RPMI7951 (cell line): ENCODE results near the gene FAM174C. TPM values are rescaled to one million over a fixed set of nuclear protein-coding genes. Genes with fewer than 3 reads are reported as not detected.

ENCODE experiments used
- DNase-seq: peaks from one replicate; pipeline ENCODE4 v3.0.0-alpha.2; 2012; ENCODE audit warnings: low read depth
- total RNA-seq: library from RNA; depleted of rRNA; stranded (reverse); fragments of >200 nt; shearing (Covaris generic); gene quantifications from 2 replicates; pipeline ENCODE4 v1.2.3, GENCODE V29; 2014

The FAM174C gene
- total RNA-seq, 1 experiment from 2014 or later: 57.6 TPM

- DNase-seq: no peak
Observed at GRCh38 chr19:1272423-1273262, 2.7 kb upstream of the FAM174C start.

GRCh38 chr19:1273263-1274041, 1.9 kb upstream of the FAM174C start:
- DNase-seq: no peak

- DNase-seq: no peak
Observed at GRCh38 chr19:1274081-1274851, 1.1 kb upstream of the FAM174C start.

- DNase-seq: no peak
Observed at GRCh38 chr19:1274852-1275259, 474 bp upstream of the FAM174C start.

- no peak for DNase-seq
Observed at GRCh38 chr19:1275976-1276627, 772 bp downstream of the FAM174C start.

DNA sequence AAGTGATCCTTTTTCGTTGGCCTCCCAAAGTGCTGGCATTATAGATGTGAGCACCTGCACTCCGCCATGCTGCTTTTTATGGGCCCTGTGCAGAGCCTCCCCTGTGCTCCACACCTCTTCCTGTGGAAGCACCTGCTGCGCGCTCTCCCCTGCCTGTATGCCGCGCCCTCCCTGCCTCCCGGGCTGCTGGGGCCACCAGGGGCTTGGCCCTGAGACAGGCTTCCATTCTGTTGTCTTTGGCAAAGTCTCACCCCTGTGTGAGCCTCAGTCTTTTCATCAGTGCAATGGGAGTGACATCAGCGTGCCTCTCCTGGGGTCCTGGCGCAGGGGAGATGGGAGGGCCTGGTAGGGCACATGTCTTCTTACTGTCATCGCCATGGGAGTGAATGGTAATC, 1.3 kb downstream of the FAM174C start:
- DNase-seq: no peak

GRCh38 chr19:1277061-1277460, 1.7 kb downstream of the FAM174C start:
- no peak for DNase-seq

- DNase-seq: no peak
Observed at GRCh38 chr19:1278074-1278473, 2.7 kb downstream of the FAM174C start.

GRCh38 chr19:1278713-1279660, 3.7 kb downstream of the FAM174C start:
- DNase-seq: no peak

DNA sequence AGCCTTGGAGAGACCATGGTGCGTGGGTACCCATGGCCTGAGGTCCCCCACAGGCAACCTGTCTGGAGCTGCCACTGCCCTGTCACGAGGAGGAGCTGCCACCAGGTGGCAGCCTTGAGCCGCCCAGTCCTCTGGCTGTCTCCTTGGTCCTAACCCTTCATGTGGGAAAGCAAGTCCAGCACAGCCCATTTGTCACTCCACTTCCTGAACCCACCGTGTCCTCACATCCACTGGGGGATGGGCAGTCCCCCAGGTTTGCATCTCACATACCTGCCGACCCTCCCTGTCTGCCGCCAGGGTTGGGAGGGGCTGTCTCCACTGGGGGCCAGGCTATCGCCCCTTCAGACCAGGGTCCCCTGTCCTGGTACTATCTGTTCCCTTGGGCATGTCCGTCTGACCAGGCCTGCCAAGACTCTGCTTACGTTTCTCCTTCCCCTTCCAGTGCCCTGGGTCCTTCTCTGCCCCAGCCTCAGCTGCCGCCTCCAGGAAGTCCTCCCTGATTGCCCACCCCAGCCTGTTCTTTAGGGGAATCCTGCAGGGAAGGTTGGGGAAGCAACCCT, 4.5 kb downstream of the FAM174C start:
- DNase-seq: peak; percentile 76

GRCh38 chr19:1280636-1281568, 5.6 kb downstream of the FAM174C start:
- no peak for DNase-seq

GRCh38 chr19:1281569-1282287, 6.4 kb downstream of the FAM174C start:
- no peak for DNase-seq

DNA sequence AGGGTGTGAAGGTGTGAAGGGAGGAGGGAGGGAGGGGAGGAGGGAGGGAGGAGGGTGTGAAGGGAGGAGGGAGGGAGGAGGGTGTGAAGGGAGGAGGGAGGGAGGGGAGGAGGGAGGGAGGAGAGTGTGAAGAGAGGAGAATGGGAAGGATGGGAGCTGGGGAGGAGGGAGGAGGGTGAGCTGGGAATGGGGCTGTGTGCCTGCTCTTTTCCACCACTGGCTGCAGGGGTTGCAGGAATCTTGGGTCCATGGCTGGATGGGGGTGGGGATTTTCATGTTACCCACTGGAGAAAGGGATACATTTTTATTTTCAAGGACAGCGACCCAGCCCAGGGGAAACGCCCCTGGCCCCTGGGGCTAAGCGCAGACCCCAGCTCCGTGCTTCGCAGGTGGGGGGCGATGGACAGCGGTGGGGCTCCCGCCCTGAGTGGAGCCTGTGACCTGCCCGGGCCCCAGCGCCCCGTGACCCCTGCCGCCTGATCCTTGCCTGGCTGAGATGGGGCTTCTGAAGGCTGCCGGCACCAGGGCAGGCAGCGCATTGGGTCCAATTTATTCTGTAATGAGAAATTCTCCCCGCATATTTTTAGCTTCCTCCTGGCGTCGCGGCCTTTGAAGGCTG, 7.4 kb downstream of the FAM174C start:
- no peak for DNase-seq

GRCh38 chr19:1283207-1283916, 8.0 kb downstream of the FAM174C start:
- no peak for DNase-seq

DNA sequence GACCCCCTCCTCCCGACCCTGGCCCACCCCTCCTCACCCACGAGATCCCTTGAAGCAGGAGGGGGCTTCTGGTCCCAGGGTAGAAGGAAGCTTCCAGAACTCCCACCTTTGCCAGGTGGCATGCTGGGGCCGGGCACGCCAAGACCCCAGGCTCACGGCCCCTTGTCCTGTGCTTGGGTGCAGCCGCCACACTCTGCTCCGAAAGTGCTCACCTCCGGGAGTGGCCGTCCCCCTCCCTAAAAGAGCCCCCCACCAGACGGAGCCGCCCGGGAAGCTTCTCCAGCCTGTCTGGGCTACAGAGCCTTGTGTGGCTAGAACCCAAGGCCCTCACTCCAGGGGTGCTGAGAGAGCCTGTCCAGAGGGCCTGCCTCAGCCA, 8.6 kb downstream of the FAM174C start:
- DNase-seq: no peak

GRCh38 chr19:1284293-1284978, 9.1 kb downstream of the FAM174C start:
- no peak for DNase-seq
